Fibroblast of lung (primary cell): Measurements from ENCODE around the gene CPT1C. TPM values are rescaled to one million over a fixed set of nuclear protein-coding genes. Genes with fewer than 3 reads are reported as not detected.
A peak's percentile ranks its signal among the peaks of the same experiment; 100 is the strongest.

Experiments
- DNase-seq, 2 donors: peaks; one replicate each; pipeline versions ENCODE4 v3.0.0 to v3.0.0-alpha.2; 2010; ENCODE audit warnings: low read depth in 2 of 2
- H2AFZ ChIP-seq: 2 replicates; pipeline ENCODE4 v1.5.1; 2012; ENCODE audit warnings: low read length, control low read depth, inconsistent platforms
- H3K27ac ChIP-seq: 2 replicates; pipeline ENCODE4 v1.5.1; 2011; ENCODE audit warnings: low read length, control low read depth; ENCODE audit not compliant: insufficient read depth
- H3K27me3 ChIP-seq: 2 replicates; pipeline ENCODE4 v1.5.1; 2011; ENCODE audit warnings: mild to moderate bottlenecking, low read length; ENCODE audit not compliant: control insufficient read depth, insufficient read depth
- H3K36me3 ChIP-seq: 2 replicates; pipeline ENCODE4 v1.5.1; 2011; ENCODE audit warnings: low read length; ENCODE audit not compliant: control insufficient read depth, insufficient read depth
- H3K4me1 ChIP-seq: 2 replicates; pipeline ENCODE4 v1.5.1; 2011; ENCODE audit warnings: low read length; ENCODE audit not compliant: control insufficient read depth, insufficient read depth; ENCODE audit errors: extremely low read depth
- H3K4me2 ChIP-seq: 2 replicates; pipeline ENCODE4 v1.5.1; 2011; ENCODE audit warnings: low read length, control low read depth; ENCODE audit not compliant: insufficient read depth; ENCODE audit errors: extremely low read depth
- H3K4me3 ChIP-seq, 4 experiments: fragments of 200-600 bp in 1 of 4; sonication (generic) in 1 of 4; replicated peaks in 1 of 4; 2 replicates each; pipeline ENCODE4 v1.5.1; 2011 to 2016; ENCODE audit warnings: low read length in 4 of 4, low read depth in 3 of 4, mild to moderate bottlenecking in 3 of 4, control low read depth in 2 of 4, inconsistent platforms in 1 of 4, mixed read lengths in 1 of 4; ENCODE audit not compliant: insufficient read depth in 1 of 4; ENCODE audit errors: control extremely low read depth in 1 of 4
- H3K79me2 ChIP-seq: 2 replicates; pipeline ENCODE4 v1.5.1; 2012; ENCODE audit warnings: mild to moderate bottlenecking, low read length, inconsistent platforms; ENCODE audit not compliant: control insufficient read depth, insufficient read depth
- H3K9ac ChIP-seq: 2 replicates; pipeline ENCODE4 v1.5.1; 2011; ENCODE audit warnings: mild to moderate bottlenecking, low read length, control low read depth; ENCODE audit not compliant: insufficient read depth
- H3K9me3 ChIP-seq: 2 replicates; pipeline ENCODE4 v1.5.1; 2012; ENCODE audit warnings: low read depth, low read length; ENCODE audit not compliant: control insufficient read depth, insufficient read depth
- H4K20me1 ChIP-seq: 2 replicates; pipeline ENCODE4 v1.5.1; 2011; ENCODE audit warnings: low read length; ENCODE audit not compliant: control insufficient read depth, insufficient read depth; ENCODE audit errors: extremely low read depth
- EZH2 ChIP-seq: IDR thresholded peaks from 2 replicates; pipeline ENCODE4 v1.5.1; 2012; ENCODE audit warnings: low read length, control low read depth, mild to moderate bottlenecking; ENCODE audit errors: missing control alignments
- polyA plus RNA-seq, 2 donors: library from polyadenylated mRNA; depleted of rRNA in 1 of 2; stranded (reverse) in 1 of 2; unstranded in 1 of 2; fragments of >200 nt; gene quantifications; 2 replicates each; pipeline ENCODE4 v1.2.1, GENCODE V29; 2011 to 2012; ENCODE audit warnings: missing spikeins in 1 of 2
- total RNA-seq: library from RNA; depleted of rRNA; stranded (reverse); fragments of >200 nt; gene quantifications from 2 replicates; pipeline ENCODE4 v1.2.1, GENCODE V29; 2014
- TF ChIP-seq, protein P1 (sequence below), 2 donors: IDR thresholded peaks in 1 of 2; conservative IDR thresholded peaks in 1 of 2; 1 replicate in 1 of 2; 2 replicates in 1 of 2; pipeline ENCODE4 v1.5.1; 2011 to 2012; ENCODE audit warnings: low read length in 2 of 2, control low read depth in 1 of 2, inconsistent platforms in 1 of 2, low read depth in 1 of 2, mild to moderate bottlenecking in 1 of 2

CPT1C gene
- total and polyA plus RNA-seq, 2 donors (not counting 1 experiment from before 2014, with no cell fraction given): 20.0 to 31.2 TPM

DNA sequence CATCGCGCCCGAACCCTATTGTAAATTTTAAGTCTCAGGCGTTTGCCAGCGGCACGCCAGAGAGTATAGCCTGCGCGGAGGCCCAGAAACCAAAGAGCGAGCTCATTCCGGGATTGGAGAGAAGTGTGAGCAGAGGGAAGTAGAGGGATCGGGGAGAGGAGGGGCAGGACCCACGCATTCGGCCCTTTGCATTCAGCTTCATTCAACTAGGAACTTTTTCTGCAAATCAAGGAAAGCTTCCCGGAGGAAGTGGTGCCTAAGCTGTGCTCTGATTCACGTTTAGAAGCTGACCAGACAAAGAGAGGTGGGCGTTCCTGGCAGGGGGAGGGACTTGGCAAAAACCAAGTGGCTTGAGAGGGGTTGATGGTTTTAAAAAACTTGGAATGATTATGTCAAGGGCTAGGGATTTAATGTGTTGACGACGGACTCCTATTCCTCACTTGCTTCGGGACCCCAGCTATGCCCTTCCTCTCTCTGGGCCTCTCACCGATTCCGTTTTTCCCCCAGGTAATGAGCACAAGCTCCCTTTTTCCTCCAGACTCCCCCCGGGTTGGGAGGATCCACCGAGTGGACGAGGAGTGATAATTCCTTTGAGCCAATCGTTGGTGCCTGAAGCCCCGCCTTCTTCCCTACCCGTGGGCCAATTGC is 14.7 kb upstream of the CPT1C start:
- DNase-seq: peak; percentile 93 to 97
- Histone ChIP-seq H3K4me3 (peak overlapping the region; percentile 32 to 67 (median 50)), H3K4me1 (peaks cover 7% of the 10 kb centered on the region), H3K27ac (peak overlapping the region; percentile 98), H3K27me3 (no peaks in the 10 kb centered on the region), H4K20me1 (no peaks in the 10 kb centered on the region), H3K36me3 (peaks cover 2% of the 10 kb centered on the region), H3K79me2 (peaks cover 36% of the 10 kb centered on the region), H3K9me3 (no peaks in the 10 kb centered on the region), H2AFZ (peak overlapping the region; percentile 99), H3K4me2 (peak overlapping the region; percentile 89), H3K9ac (peak overlapping the region; percentile 85)
- TF ChIP-seq EZH2: no peak

DNA sequence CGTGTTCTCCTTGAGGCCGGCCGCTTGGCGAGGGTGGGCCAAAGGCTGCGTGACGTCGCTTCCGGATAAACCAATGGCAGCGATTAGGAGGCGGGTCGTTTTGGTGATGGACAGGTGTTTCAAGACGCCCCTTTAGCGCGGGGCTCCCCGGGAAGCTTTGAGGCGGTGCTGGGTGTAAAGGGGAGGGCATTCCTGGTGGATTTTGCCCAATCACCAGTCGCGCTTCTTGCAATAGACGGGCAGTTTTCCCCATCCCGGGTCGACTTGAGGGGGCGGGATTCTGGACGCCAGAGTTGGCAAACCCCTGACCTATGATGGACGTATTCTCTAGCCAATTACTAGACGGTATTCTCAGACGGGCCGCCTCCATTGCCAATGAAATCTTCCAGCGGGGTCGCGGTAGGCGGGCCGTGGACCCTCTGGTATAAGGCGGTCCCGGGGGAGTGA is 14.1 kb upstream of the CPT1C start:
- peak overlapping the region; percentile 98 for H3K27ac ChIP-seq
- H4K20me1 ChIP-seq: no peaks in the 10 kb centered on the region
- H3K4me1 ChIP-seq: peaks cover 7% of the 10 kb centered on the region
- no peak overlapping the region for H2AFZ ChIP-seq
- peak overlapping the region; percentile 91 for H3K9ac ChIP-seq
- peak; percentile 100 for DNase-seq
- no peak for TF ChIP-seq EZH2
- TF ChIP-seq, protein P1, sequence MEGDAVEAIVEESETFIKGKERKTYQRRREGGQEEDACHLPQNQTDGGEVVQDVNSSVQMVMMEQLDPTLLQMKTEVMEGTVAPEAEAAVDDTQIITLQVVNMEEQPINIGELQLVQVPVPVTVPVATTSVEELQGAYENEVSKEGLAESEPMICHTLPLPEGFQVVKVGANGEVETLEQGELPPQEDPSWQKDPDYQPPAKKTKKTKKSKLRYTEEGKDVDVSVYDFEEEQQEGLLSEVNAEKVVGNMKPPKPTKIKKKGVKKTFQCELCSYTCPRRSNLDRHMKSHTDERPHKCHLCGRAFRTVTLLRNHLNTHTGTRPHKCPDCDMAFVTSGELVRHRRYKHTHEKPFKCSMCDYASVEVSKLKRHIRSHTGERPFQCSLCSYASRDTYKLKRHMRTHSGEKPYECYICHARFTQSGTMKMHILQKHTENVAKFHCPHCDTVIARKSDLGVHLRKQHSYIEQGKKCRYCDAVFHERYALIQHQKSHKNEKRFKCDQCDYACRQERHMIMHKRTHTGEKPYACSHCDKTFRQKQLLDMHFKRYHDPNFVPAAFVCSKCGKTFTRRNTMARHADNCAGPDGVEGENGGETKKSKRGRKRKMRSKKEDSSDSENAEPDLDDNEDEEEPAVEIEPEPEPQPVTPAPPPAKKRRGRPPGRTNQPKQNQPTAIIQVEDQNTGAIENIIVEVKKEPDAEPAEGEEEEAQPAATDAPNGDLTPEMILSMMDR (conservative IDR thresholded peaks at IDR 0.05 in 1 of 2, IDR thresholded peaks at IDR 0.05 in 1 of 2; ENCODE audit: low read depth in 1 of 2, low read length in 2 of 2): no peak
- H3K79me2 ChIP-seq: peaks cover 38% of the 10 kb centered on the region
- no peak overlapping the region for H3K4me2 ChIP-seq
- H3K36me3 ChIP-seq: peaks cover 3% of the 10 kb centered on the region
- H3K4me3 ChIP-seq: peak overlapping the region; percentile 76 to 99 (median 90)
- H3K27me3 ChIP-seq: no peaks in the 10 kb centered on the region
- no peaks in the 10 kb centered on the region for H3K9me3 ChIP-seq

DNA sequence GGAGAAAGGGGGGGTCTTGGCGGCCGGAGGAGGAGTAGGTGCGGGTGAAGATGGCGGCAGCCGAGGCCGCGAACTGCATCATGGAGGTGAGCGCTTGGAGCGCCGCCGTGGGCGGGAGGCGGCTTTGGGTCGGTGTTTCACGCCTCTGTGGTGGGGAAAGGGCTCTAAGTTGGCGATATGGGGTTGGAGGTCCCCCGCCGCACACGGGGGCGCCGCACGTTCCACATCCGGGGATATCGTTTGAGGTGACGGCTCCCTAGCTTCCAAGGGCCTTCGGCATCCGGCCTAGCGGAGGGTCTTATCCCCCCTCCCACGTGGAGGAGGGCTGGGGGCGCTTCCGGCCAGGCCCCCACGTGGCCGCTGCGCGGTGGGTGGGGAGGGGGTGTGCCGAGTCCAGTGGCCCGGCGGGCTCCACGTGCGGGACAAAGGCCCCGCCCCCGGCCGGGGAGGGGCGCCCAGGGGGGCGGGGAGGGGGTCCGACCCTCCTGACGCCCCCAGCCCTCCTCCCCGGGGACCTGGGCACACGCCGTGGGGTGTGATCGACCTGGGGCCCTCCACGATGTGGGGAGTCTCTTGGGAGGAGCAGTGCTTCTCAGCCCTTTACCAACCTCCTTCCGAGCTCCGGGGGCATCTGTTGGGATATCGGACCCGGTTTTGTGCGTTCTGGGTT is 13.6 kb upstream of the CPT1C start, which contains the start of gene PRMT1:
Gene PRMT1, plus strand, starts transcription at position 41 of the 670 bp plus-strand sequence. Its CDS starts 10 bp downstream, at position 51.
- peaks cover 5% of the 10 kb centered on the region for H3K36me3 ChIP-seq
- H3K79me2 ChIP-seq: peaks cover 40% of the 10 kb centered on the region
- H2AFZ ChIP-seq: peak within 1 kb of the TSS; percentile 99
- H3K4me3 ChIP-seq: peak within 1 kb of the TSS; percentile 76 to 99 (median 90)
- TF ChIP-seq, protein P1 (conservative IDR thresholded peaks at IDR 0.05 in 1 of 2, IDR thresholded peaks at IDR 0.05 in 1 of 2; ENCODE audit: low read depth in 1 of 2, low read length in 2 of 2): no peak
- H3K27ac ChIP-seq: peak within 1 kb of the TSS; percentile 98
- H3K27me3 ChIP-seq: no peaks in the 10 kb centered on the region
- no peaks in the 10 kb centered on the region for H4K20me1 ChIP-seq
- DNase-seq: peak in 1 of 2 donors; percentile 29
- H3K9me3 ChIP-seq: no peaks in the 10 kb centered on the region
- peaks cover 4% of the 10 kb centered on the region for H3K4me1 ChIP-seq
- H3K9ac ChIP-seq: peak within 1 kb of the TSS; percentile 91
- peak within 1 kb of the TSS; percentile 89 for H3K4me2 ChIP-seq
